K562 (cell line): Measurements from ENCODE around the gene CEP131. TPM values are rescaled to one million over a fixed set of nuclear protein-coding genes. Genes with fewer than 3 reads are reported as not detected.

Experiments used
- ATAC-seq: fragments of 200-7000 bp; cut with Tn5 transposase; 3 replicates; pipeline ENCODE4 v1.9.1; 2020; ENCODE audit warnings: moderate library complexity
- BruUV-seq: library from RNA; stranded (reverse); fragments of 400-500 nt; replicated peaks from 2 replicates; lab custom pipeline; 2021; lab: Mats Ljungman, UMichigan
- CTCF ChIA-PET: fragments of 300-600 bp; formaldehyde crosslinking; extraction: SDS; loops from one replicate; lab custom pipeline; 2021; ENCODE audit warnings: low intra/inter-chr PET ratio; lab: Yijun Ruan, JAX
- POLR2A ChIA-PET: fragments of 300-600, 350-650 bp; sonication (Branson Sonifier 250); formaldehyde crosslinking; extraction: SDS; loops from one replicate; lab custom pipeline; 2021; ENCODE audit warnings: antibody characterized with exemption, inconsistent platforms; lab: Yijun Ruan, JAX
- DNase-seq, 4 experiments: peaks; one replicate each; pipeline versions ENCODE4 v3.0.0 to v3.0.0-alpha.2; 2011 to 2018; ENCODE audit warnings: low spot score in 3 of 4, mixed read lengths in 3 of 4; ENCODE audit errors: extremely low read depth in 1 of 4
- FAIRE-seq: peaks from 2 replicates; lab custom pipeline; 2011; peaks lifted over from hg19 to GRCh38; lab: Jason Lieb, UNC
- H2AFZ ChIP-seq: 2 replicates; pipeline ENCODE4 v1.6.0; 2011; ENCODE audit warnings: low read depth, low read length, control low read depth, inconsistent platforms
- H3K27ac ChIP-seq: fragments of 200-600 bp; 3 replicates; pipeline ENCODE4 v1.8.0; 2011; ENCODE audit warnings: low read depth, mild to moderate bottlenecking, control low read depth, inconsistent platforms, low read length, moderate library complexity, mixed read lengths; ENCODE audit errors: extremely low read depth
- H3K27me3 ChIP-seq, 2 experiments: fragments of 300-600 bp in 1 of 2; 2 replicates in 1 of 2; 3 replicates in 1 of 2; pipeline versions ENCODE4 v1.6.0 to v1.8.0; 2011; ENCODE audit warnings: inconsistent platforms in 2 of 2, low read length in 2 of 2, mild to moderate bottlenecking in 1 of 2, mixed read lengths in 1 of 2, moderate library complexity in 1 of 2; ENCODE audit not compliant: control insufficient read depth in 2 of 2, insufficient read depth in 2 of 2
- H3K36me3 ChIP-seq: fragments of 300-600 bp; 3 replicates; pipeline ENCODE4 v1.8.0; 2011; ENCODE audit warnings: mild to moderate bottlenecking, low read length, inconsistent platforms; ENCODE audit not compliant: control insufficient read depth, insufficient read depth
- H3K4me1 ChIP-seq, 2 experiments: fragments of 200-600 bp in 1 of 2; replicated peaks in 1 of 2; 2 replicates in 1 of 2; 3 replicates in 1 of 2; pipeline versions ENCODE4 v1.5.1 to v1.8.0; 2011; ENCODE audit warnings: inconsistent platforms in 2 of 2, low read length in 2 of 2, mild to moderate bottlenecking in 1 of 2, mixed read lengths in 1 of 2, moderate library complexity in 1 of 2; ENCODE audit not compliant: control insufficient read depth in 2 of 2, insufficient read depth in 2 of 2
- H3K4me2 ChIP-seq: 2 replicates; pipeline ENCODE4 v1.6.1; 2011; ENCODE audit warnings: low read length, control low read depth, inconsistent platforms, mixed read lengths; ENCODE audit not compliant: insufficient read depth
- H3K4me3 ChIP-seq: fragments of 200-600 bp; sonication (generic), shearing (Covaris generic); 2 replicates; pipeline ENCODE4 v1.5.1; 2016; ENCODE audit warnings: control low read depth, inconsistent platforms
- H3K79me2 ChIP-seq: fragments of 200-600 bp; 3 replicates; pipeline ENCODE4 v1.8.0; 2011; ENCODE audit warnings: low read length, inconsistent platforms; ENCODE audit not compliant: control insufficient read depth, insufficient read depth
- H3K9ac ChIP-seq, 2 experiments: 2 replicates each; pipeline versions ENCODE4 v1.6.0 to v1.6.1; 2011; ENCODE audit warnings: low read depth in 2 of 2, low read length in 2 of 2, control low read depth in 1 of 2, inconsistent platforms in 1 of 2, mild to moderate bottlenecking in 1 of 2, mixed read lengths in 1 of 2; ENCODE audit not compliant: insufficient read depth in 1 of 2
- H3K9me1 ChIP-seq: one replicate; pipeline ENCODE4 v1.6.0; 2011; ENCODE audit warnings: inconsistent platforms, mild to moderate bottlenecking, low read length, moderate library complexity; ENCODE audit not compliant: control insufficient read depth, insufficient read depth
- H3K9me3 ChIP-seq: replicated peaks from 2 replicates; pipeline ENCODE4 v1.5.1; 2011; ENCODE audit warnings: low read depth, low read length, inconsistent platforms; ENCODE audit not compliant: control insufficient read depth, insufficient read depth
- H4K20me1 ChIP-seq: replicated peaks from 2 replicates; pipeline ENCODE4 v1.6.1; 2011; ENCODE audit warnings: low read length, inconsistent platforms, mixed read lengths; ENCODE audit not compliant: control insufficient read depth, insufficient read depth
- LCOR ChIP-seq: sonication (generic); formaldehyde crosslinking; IDR thresholded peaks from 2 replicates; pipeline ENCODE4 v1.8.0; 2022; ENCODE audit warnings: mild to moderate bottlenecking, missing genetic modification reagents
- PHF8 ChIP-seq: fragments of 200-600 bp; sonication (generic); IDR thresholded peaks from 2 replicates; pipeline ENCODE4 v1.6.1; 2012; ENCODE audit warnings: mixed run types, mild to moderate bottlenecking, inconsistent platforms, low read length, moderate library complexity, borderline replicate concordance
- WGBS: fragments of 100-300 bp; shearing (Covaris generic); methylation state at CpG from one replicate; pipeline ENCODE4 v1.1.6; 2016; ENCODE audit warnings: low coverage, mixed read lengths; ENCODE audit not compliant: insufficient coverage; ENCODE audit errors: missing lambda C conversion rate; 5-methylcytosine and 5-hydroxymethylcytosine counted together
- in situ Hi-C: fragments of 300-500 bp; cut with MboI; formaldehyde crosslinking; loops from 4 replicates; pipeline ENCODE4 v1.15.0; 2018; ENCODE audit warnings: inconsistent platforms, mixed read lengths
- intact Hi-C: fragments of 100-400 bp; cut with micrococcal nuclease; formaldehyde crosslinking; loops from 2 replicates; pipeline ENCODE4 v1.14.2; 2022
- polyA plus RNA-seq, 8 experiments: library from polyadenylated mRNA; depleted of rRNA in 4 of 8; stranded (reverse) in 5 of 8; unstranded in 3 of 8; fragments of >200 nt; fragmentation: Nextera tagmentation in 2 of 8; fragmentation: Illumina TruSeq in 1 of 8; extraction: Ambion mirVana in 2 of 8; extraction: Trizol in 1 of 8; gene quantifications; 2 replicates each; pipeline versions ENCODE4 v1.2.1 to v1.2.3, GENCODE V29; 2011 to 2014; ENCODE audit warnings: inconsistent platforms in 1 of 8, missing spikeins in 1 of 8
- total RNA-seq, 7 experiments: library from RNA; depleted of rRNA in 6 of 7; stranded (reverse); fragments of >200 nt in 6 of 7; fragmentation: Illumina TruSeq in 2 of 7; extraction: Trizol in 2 of 7; gene quantifications; 2 replicates each; pipeline versions ENCODE4 v1.2.1 to v1.2.3, GENCODE V29; 2011 to 2021; ENCODE audit warnings: low replicate concordance in 1 of 7
- TF ChIP-seq, protein P1 (sequence below): fragments of 250-450 bp; sonication (Bioruptor Pico); IDR thresholded peaks from 2 replicates; pipeline ENCODE4 v1.4.0; 2020; ENCODE audit warnings: mild to moderate bottlenecking, moderate library complexity, borderline replicate concordance

Gene CEP131
- total and polyA plus RNA-seq, 9 of the 15 experiments (the other 6 are each of a cell fraction or from before 2014, with no cell fraction given): 0.24 to 21.2 (median 2.3) TPM

DNA sequence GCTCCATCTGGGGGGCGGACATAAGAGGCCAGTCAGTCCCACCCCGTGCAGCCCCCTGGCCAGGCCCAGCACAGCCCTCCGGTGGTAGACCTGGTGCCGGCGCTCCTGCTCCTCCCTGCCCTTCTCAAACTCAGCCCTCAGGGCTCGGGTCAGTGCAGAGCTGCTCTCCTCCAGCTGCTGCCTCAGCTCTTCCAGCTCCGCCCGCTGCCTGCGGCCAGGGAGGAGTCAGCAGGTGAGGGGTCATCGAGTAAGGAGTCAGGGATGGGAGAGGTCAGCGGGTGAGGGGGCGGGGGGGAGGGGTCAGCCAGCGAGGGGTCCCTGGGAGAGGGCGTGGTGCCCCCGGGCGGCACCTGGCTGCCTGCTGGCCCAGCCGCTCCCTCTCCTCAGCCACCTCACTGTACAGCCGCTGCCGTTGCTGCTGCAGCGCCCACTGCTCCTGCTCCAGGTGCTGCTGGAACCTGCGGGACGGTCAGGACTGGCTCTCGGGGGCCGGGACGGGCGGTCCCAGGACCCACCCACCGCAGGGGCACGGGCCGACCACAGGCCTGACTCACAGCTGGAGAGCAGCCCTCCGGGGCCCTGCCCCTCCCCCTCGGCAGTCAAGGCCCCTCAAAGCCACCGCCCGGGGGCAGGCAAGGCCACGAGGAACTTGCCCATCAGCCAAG is 30.2 kb downstream of the CEP131 start:
- TF ChIP-seq LCOR (no peak), PHF8 (no peak)
- TF ChIP-seq, protein P1, sequence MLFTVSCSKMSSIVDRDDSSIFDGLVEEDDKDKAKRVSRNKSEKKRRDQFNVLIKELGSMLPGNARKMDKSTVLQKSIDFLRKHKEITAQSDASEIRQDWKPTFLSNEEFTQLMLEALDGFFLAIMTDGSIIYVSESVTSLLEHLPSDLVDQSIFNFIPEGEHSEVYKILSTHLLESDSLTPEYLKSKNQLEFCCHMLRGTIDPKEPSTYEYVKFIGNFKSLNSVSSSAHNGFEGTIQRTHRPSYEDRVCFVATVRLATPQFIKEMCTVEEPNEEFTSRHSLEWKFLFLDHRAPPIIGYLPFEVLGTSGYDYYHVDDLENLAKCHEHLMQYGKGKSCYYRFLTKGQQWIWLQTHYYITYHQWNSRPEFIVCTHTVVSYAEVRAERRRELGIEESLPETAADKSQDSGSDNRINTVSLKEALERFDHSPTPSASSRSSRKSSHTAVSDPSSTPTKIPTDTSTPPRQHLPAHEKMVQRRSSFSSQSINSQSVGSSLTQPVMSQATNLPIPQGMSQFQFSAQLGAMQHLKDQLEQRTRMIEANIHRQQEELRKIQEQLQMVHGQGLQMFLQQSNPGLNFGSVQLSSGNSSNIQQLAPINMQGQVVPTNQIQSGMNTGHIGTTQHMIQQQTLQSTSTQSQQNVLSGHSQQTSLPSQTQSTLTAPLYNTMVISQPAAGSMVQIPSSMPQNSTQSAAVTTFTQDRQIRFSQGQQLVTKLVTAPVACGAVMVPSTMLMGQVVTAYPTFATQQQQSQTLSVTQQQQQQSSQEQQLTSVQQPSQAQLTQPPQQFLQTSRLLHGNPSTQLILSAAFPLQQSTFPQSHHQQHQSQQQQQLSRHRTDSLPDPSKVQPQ: no peak
- TF ChIP-seq, all 486 proteins: peak for 0
- Histone ChIP-seq H3K79me2 (no peaks in the 10 kb centered on the region), H3K36me3 (peaks cover 2% of the 10 kb centered on the region; the same call in 1 of the 3 replicates), H3K9me1 (no peaks in the 10 kb centered on the region), H3K9me3 (no peaks in the 10 kb centered on the region), H3K9ac (no peak overlapping the region; a peak in 1 of 4 replicates), H3K27ac (no peak overlapping the region), H3K4me3 (no peak overlapping the region), H3K27me3 (no peaks in the 10 kb centered on the region), H4K20me1 (no peaks in the 10 kb centered on the region), H3K4me1 (peaks cover 10 to 76% of the 10 kb centered on the region in 2 experiments), H2AFZ (no peak overlapping the region), H3K4me2 (no peak overlapping the region)
- no TSS peak for BruUV-seq
- POLR2A ChIA-PET: no interaction called here
- ATAC-seq (no peak), FAIRE-seq (no peak), DNase-seq (no peak)
- intact Hi-C loops (no loop called here), in situ Hi-C loops (no loop called here)
- CTCF ChIA-PET: no interaction called here
- WGBS: 82% methylated on average over 15 of the region's 34 CpGs
